ENCODE results near the gene CDIPT.
"Not testable (repeated sequence)": the region's sequence is repeated elsewhere in the genome, so short reads cannot be mapped to it uniquely, and the experiment has no call there.

The CDIPT gene, protein sequence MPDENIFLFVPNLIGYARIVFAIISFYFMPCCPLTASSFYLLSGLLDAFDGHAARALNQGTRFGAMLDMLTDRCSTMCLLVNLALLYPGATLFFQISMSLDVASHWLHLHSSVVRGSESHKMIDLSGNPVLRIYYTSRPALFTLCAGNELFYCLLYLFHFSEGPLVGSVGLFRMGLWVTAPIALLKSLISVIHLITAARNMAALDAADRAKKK

GRCh38 chr16:29862884-29863668 lies at the start of gene CDIPT:
Gene CDIPT (minus strand): TSS chr16:29863226. CDS start chr16:29862857, 369 bp downstream.
- 0 out of 2 replicates have a peak, but pooled peaks cover 3% of the 10 kb centered on the region for H3K4me1 ChIP-seq
- peak within 1 kb of the TSS; percentile 63 for H3K4me3 ChIP-seq
- H3K9me3 ChIP-seq: no peaks in the 10 kb centered on the region
- no peaks in the 10 kb centered on the region for H3K27me3 ChIP-seq (ENCODE audit: low read depth)
- peaks cover 24% of the 10 kb centered on the region for H3K36me3 ChIP-seq (replicated peaks)
- in situ Hi-C loops (cut with MboI; ENCODE audit: low sequenced_read_pairs): no loop called here
- DNase-seq (ENCODE audit: low spot score in 2 of 2): peak; percentile 94 to 96

DNA sequence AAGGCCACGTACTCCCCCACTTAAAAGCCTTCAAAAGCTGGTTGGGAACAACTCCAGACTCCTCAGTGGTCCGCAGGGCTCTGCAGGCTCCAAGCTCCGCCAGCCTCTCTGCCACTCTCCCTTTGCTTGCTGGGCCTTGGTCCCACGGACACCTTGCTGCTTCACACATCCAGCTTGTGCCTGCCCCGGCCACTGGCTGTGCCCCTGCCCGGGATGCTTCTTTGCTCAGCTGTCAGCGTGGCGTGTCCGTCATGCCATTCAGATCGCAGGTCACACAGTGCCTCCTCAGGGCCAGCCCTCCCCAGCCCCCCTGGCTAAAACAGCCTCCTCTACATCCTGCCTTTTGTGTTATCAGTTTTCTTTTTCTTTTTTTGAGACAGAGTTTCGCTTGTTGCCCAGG lies 49.1 kb upstream of the CDIPT start:
- H3K4me1 ChIP-seq: no peaks in the 10 kb centered on the region
- H3K4me3 ChIP-seq: no peak overlapping the region
- DNase-seq (ENCODE audit: low spot score in 2 of 2): no peak
- in situ Hi-C loops (cut with MboI; ENCODE audit: low sequenced_read_pairs): no loop called here
- H3K36me3 ChIP-seq (replicated peaks): no peaks in the 10 kb centered on the region
- H3K9me3 ChIP-seq: no peaks in the 10 kb centered on the region
- H3K27me3 ChIP-seq (ENCODE audit: low read depth): no peaks in the 10 kb centered on the region

DNA sequence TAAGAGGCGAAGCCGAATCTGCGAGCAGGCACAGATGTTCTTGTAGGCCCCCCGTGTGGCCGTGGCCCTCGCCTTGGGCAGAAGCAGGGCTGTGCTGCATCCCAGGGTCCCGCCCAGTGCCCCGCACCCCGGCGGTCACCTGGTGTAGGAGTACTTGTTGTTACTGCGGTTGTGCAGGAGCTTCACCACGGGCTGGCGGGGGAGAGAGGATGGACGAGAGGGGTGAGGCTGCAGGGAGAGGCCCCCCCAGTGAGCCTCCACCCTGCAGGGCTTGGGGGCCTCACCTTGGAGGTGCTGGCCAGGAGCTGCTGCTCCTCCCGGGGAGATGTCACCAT lies 48.6 kb upstream of the CDIPT start:
- H3K4me1 ChIP-seq: no peaks in the 10 kb centered on the region
- no peak overlapping the region for H3K4me3 ChIP-seq
- no peaks in the 10 kb centered on the region for H3K9me3 ChIP-seq
- in situ Hi-C loops (cut with MboI; ENCODE audit: low sequenced_read_pairs): no loop called here
- no peaks in the 10 kb centered on the region for H3K36me3 ChIP-seq (replicated peaks)
- DNase-seq (ENCODE audit: low spot score in 2 of 2): no peak
- no peaks in the 10 kb centered on the region for H3K27me3 ChIP-seq (ENCODE audit: low read depth)

- no peaks in the 10 kb centered on the region for H3K27me3 ChIP-seq (ENCODE audit: low read depth)
- H3K4me3 ChIP-seq: no peak overlapping the region
- no peaks in the 10 kb centered on the region for H3K4me1 ChIP-seq
- H3K36me3 ChIP-seq (replicated peaks): no peaks in the 10 kb centered on the region
- in situ Hi-C loops (cut with MboI; ENCODE audit: low sequenced_read_pairs): no loop called here
- no peaks in the 10 kb centered on the region for H3K9me3 ChIP-seq
- DNase-seq (ENCODE audit: low spot score in 2 of 2): no peak
Observed at GRCh38 chr16:29910819-29911675, 48.0 kb upstream of the CDIPT start.

DNA sequence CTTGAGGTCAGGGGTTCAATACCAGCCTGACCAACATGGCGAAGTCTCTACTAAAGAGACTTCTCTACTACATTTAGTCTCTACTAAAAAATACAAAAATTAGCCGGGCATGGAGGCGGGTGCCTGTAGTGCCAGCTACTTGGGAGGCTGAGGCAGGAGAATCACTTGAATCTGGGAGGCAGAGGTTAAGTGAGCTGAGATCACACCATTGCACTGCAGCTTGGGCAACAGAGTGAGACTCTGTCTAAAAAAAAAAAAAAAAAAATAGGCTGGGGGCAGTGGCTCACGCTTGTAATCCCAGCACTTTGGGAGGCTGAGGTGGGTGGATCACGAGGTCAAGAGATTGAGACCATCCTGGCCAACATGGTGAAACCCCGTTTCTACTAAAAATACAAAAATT lies 46.8 kb upstream of the CDIPT start:
- H3K27me3 ChIP-seq (ENCODE audit: low read depth); DNase-seq (ENCODE audit: low spot score in 2 of 2); H3K36me3 ChIP-seq (replicated peaks); H3K4me1 ChIP-seq; H3K4me3 ChIP-seq; H3K9me3 ChIP-seq; in situ Hi-C loops (cut with MboI; ENCODE audit: low sequenced_read_pairs): not testable (repeated sequence)

- no peak overlapping the region for H3K4me3 ChIP-seq
- no peaks in the 10 kb centered on the region for H3K27me3 ChIP-seq (ENCODE audit: low read depth)
- H3K36me3 ChIP-seq (replicated peaks): no peaks in the 10 kb centered on the region
- in situ Hi-C loops (cut with MboI; ENCODE audit: low sequenced_read_pairs): no loop called here
- no peaks in the 10 kb centered on the region for H3K9me3 ChIP-seq
- no peak for DNase-seq (ENCODE audit: low spot score in 2 of 2)
- H3K4me1 ChIP-seq: no peaks in the 10 kb centered on the region
Observed at GRCh38 chr16:29909391-29909790, 46.4 kb upstream of the CDIPT start.

DNA sequence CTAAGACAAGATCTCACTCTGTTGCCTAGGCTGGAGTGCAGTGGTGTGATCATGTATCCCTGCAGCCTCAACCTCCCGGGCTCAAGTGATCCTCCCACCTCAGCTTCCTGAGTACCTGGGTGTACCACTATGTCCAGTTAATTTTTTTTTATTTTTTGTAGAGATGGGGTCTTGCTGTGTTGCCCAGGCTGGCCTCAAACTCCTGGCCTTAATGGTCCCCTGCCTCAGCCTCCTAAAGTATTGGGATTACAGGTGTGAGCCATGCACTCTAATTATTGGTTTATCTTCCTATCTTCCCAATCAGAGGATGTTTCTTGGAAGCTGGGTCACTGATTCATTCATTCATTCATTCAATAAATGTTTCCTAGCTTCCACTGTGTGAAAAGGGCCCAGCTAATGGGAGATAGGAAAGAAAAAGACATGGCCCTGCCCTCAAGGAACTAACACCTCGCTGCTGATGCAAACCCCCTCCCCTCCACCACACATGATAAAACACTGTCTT lies 45.7 kb upstream of the CDIPT start:
- Histone ChIP-seq H3K4me3 (no peak overlapping the region), H3K27me3 (ENCODE audit: low read depth) (no peaks in the 10 kb centered on the region), H3K4me1 (no peaks in the 10 kb centered on the region), H3K9me3 (no peaks in the 10 kb centered on the region), H3K36me3 (replicated peaks) (no peaks in the 10 kb centered on the region)
- in situ Hi-C loops (cut with MboI; ENCODE audit: low sequenced_read_pairs): no loop called here
- DNase-seq (ENCODE audit: low spot score in 2 of 2): no peak

DNA sequence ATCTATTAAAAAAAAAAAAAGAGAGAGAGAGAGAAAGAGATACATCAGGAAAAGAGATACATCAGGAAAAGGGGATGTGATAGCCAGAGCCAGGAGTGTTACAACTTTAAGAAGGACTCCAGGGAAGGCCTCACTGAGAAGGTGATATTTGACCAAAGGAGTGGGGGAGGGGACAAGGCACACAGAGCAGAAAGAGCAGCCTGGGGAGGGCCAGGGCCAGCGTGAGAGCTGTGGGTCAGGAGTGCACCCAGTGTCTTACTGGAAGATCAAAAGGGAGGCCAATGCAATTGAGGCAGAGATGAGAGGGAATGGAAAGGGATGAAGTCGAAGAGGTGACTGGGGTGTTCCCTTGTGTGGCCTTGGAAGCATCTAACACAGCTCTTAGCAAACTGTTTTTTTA lies 44.9 kb upstream of the CDIPT start:
- no peak overlapping the region for H3K4me3 ChIP-seq
- H3K4me1 ChIP-seq: no peaks in the 10 kb centered on the region
- H3K36me3 ChIP-seq (replicated peaks): no peaks in the 10 kb centered on the region
- no peaks in the 10 kb centered on the region for H3K27me3 ChIP-seq (ENCODE audit: low read depth)
- DNase-seq (ENCODE audit: low spot score in 2 of 2): no peak
- H3K9me3 ChIP-seq: no peaks in the 10 kb centered on the region
- in situ Hi-C loops (cut with MboI; ENCODE audit: low sequenced_read_pairs): no loop called here

- in situ Hi-C loops (cut with MboI; ENCODE audit: low sequenced_read_pairs): no loop called here
- Histone ChIP-seq H3K4me3 (no peak overlapping the region), H3K9me3 (no peaks in the 10 kb centered on the region), H3K4me1 (no peaks in the 10 kb centered on the region), H3K27me3 (ENCODE audit: low read depth) (no peaks in the 10 kb centered on the region), H3K36me3 (replicated peaks) (no peaks in the 10 kb centered on the region)
- no peak for DNase-seq (ENCODE audit: low spot score in 2 of 2)
Observed at GRCh38 chr16:29906520-29907244, 43.7 kb upstream of the CDIPT start.

- no peak overlapping the region for H3K4me3 ChIP-seq
- no peaks in the 10 kb centered on the region for H3K36me3 ChIP-seq (replicated peaks)
- no peak for DNase-seq (ENCODE audit: low spot score in 2 of 2)
- H3K9me3 ChIP-seq: no peaks in the 10 kb centered on the region
- no peaks in the 10 kb centered on the region for H3K27me3 ChIP-seq (ENCODE audit: low read depth)
- no peaks in the 10 kb centered on the region for H3K4me1 ChIP-seq
- in situ Hi-C loops (cut with MboI; ENCODE audit: low sequenced_read_pairs): no loop called here
Observed at GRCh38 chr16:29905668-29906067, 42.6 kb upstream of the CDIPT start.

DNA sequence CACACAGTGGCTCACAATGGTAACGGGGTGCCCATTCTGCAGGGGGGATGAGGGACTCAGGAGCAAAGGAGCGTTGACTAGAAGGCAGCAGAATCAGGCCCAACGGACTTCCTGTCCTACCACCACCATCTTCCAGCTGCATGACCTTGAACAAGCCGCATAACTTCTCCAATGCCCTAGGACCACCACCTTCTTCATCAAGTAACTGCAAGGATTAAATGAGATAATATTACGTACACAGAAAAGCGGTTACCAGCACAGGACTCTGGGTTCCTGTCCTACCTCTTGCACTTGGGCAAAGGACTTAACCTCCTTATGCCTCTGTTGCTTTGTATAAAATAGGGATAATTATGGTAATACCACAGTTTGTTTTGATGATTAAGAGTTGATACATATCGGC lies 41.9 kb upstream of the CDIPT start:
- in situ Hi-C loops (cut with MboI; ENCODE audit: low sequenced_read_pairs): no loop called here

GRCh38 chr16:29903590-29903989 lies 40.6 kb upstream of the CDIPT start:
- in situ Hi-C loops (cut with MboI; ENCODE audit: low sequenced_read_pairs): no loop called here
- no peaks in the 10 kb centered on the region for H3K27me3 ChIP-seq (ENCODE audit: low read depth)

More for the DNA sequence above, 41.9 kb upstream of the CDIPT start:
- no peaks in the 10 kb centered on the region; the same call in 1 of the 2 replicates for H3K4me1 ChIP-seq
- H3K36me3 ChIP-seq (replicated peaks): no peaks in the 10 kb centered on the region
- no peaks in the 10 kb centered on the region for H3K27me3 ChIP-seq (ENCODE audit: low read depth)
- no peak overlapping the region for H3K4me3 ChIP-seq
- H3K9me3 ChIP-seq: no peaks in the 10 kb centered on the region
- DNase-seq (ENCODE audit: low spot score in 2 of 2): no peak

GRCh38 chr16:29901607-29901945 lies 38.5 kb upstream of the CDIPT start:
- in situ Hi-C loops (cut with MboI; ENCODE audit: low sequenced_read_pairs): no loop called here
- Histone ChIP-seq H3K4me1 (peaks cover 7% of the 10 kb centered on the region), H3K9me3 (no peaks in the 10 kb centered on the region), H3K36me3 (replicated peaks) (no peaks in the 10 kb centered on the region), H3K4me3 (no peak overlapping the region), H3K27me3 (ENCODE audit: low read depth) (no peaks in the 10 kb centered on the region)
- no peak for DNase-seq (ENCODE audit: low spot score in 2 of 2)

More at GRCh38 chr16:29903590-29903989, 40.6 kb upstream of the CDIPT start:
- Histone ChIP-seq H3K9me3 (no peaks in the 10 kb centered on the region), H3K4me3 (no peak overlapping the region), H3K36me3 (replicated peaks) (no peaks in the 10 kb centered on the region), H3K4me1 (peaks cover 6% of the 10 kb centered on the region)
- no peak for DNase-seq (ENCODE audit: low spot score in 2 of 2)
